Measurements from ENCODE around the gene MOSPD3. TPM values are rescaled to one million over a fixed set of nuclear protein-coding genes. Genes with fewer than 3 reads are reported as not detected.

Gene MOSPD3
- total and polyA plus RNA-seq, 10 of the 15 experiments (the other 5 are each of a cell fraction or from before 2014, with no cell fraction given) = 0.61 to 13.6 (median 4.1) TPM

GRCh38 chr7:100607111-100607510 lies 5.2 kb upstream of the MOSPD3 start (continued):
- TF ChIP-seq CREM (IDR thresholded peaks at IDR 0.05; ENCODE audit: low read depth) (no peak), PAX5 (IDR thresholded peaks at IDR 0.05; ENCODE audit: borderline replicate concordance, low read depth, low read length) (no peak), FOXK2 (IDR thresholded peaks at IDR 0.05) (no peak), SIX5 (IDR thresholded peaks at IDR 0.05; ENCODE audit: low read depth, low read length, severe bottlenecking) (no peak), SMC3 (IDR thresholded peaks at IDR 0.05; ENCODE audit: borderline replicate concordance, low read length) (no peak), ZBTB4 (CRISPR knock-in tag; IDR thresholded peaks at IDR 0.05) (no peak), BMI1 (IDR thresholded peaks at IDR 0.05; ENCODE audit: borderline replicate concordance) (no peak), HCFC1 (IDR thresholded peaks at IDR 0.05; ENCODE audit: low read length) (no peak), BHLHE40 (IDR thresholded peaks at IDR 0.05; ENCODE audit: borderline replicate concordance in 1 of 2, low read depth in 2 of 2, low read length in 1 of 2) (no peak)

- no TSS peak for BruUV-seq (replicated peaks)
- WGBS (ENCODE audit: insufficient coverage, insufficient replicate concordance, low lambda C conversion rate, missing lambda C conversion rate) = 44% methylated on average over 5 of the region's 5 CpGs
- Histone ChIP-seq H3K9me3 (replicated peaks; ENCODE audit: control insufficient read depth, insufficient read depth, low read length) (no peaks in the 10 kb centered on the region), H4K20me1 (ENCODE audit: control insufficient read depth, insufficient read depth) (no peaks in the 10 kb centered on the region), H3K4me2 (ENCODE audit: control insufficient read depth, insufficient read depth) (no peak overlapping the region), H3K79me2 (ENCODE audit: control insufficient read depth, insufficient read depth, low read length) (no peaks in the 10 kb centered on the region), H3K27me3 (replicated peaks in 1 of 2; ENCODE audit: control insufficient read depth in 2 of 2, insufficient read depth in 2 of 2, low read length in 1 of 2) (peaks cover 3 to 5% of the 10 kb centered on the region in 2 experiments; a peak in 3 of 4 replicates), H3K9ac (ENCODE audit: control insufficient read depth, insufficient read depth, low read length) (no peak overlapping the region), H3K36me3 (ENCODE audit: control insufficient read depth in 2 of 2, insufficient read depth in 2 of 2, low read length in 1 of 2) (no peaks in the 10 kb centered on the region), H3K4me1 (ENCODE audit: control insufficient read depth, insufficient read depth, low read length) (peaks cover 10% of the 10 kb centered on the region), H2AFZ (ENCODE audit: control insufficient read depth, low read depth, low read length) (no peak overlapping the region), H3K27ac (ENCODE audit: control insufficient read depth, insufficient read depth) (no peak overlapping the region), H3K4me3 (no peak overlapping the region)
- SMC1A ChIA-PET (ENCODE audit: uncharacterized antibody, unreplicated experiment) = no interaction called here
- CTCF ChIA-PET = interaction anchor here (0.8 to 1.0 kb wide), 2 partner anchors 82 to 83 kb away, joined by 3 read pairs; no protein-coding TSS in a partner anchor
- ATAC-seq (no peak), DNase-seq (ENCODE audit: low read depth, low spot score) (no peak), FAIRE-seq (no peak)
- in situ Hi-C loops (cut with MboI) = no loop called here
- TF ChIP-seq BCL11A (IDR thresholded peaks at IDR 0.05; ENCODE audit: low read depth, low read length) (no peak), MYB (IDR thresholded peaks at IDR 0.05; ENCODE audit: borderline replicate concordance, low read depth, low read length) (no peak), CBX3 (IDR thresholded peaks at IDR 0.05; ENCODE audit: borderline replicate concordance, low read depth) (no peak), SIN3A (IDR thresholded peaks at IDR 0.05; ENCODE audit: low read depth, low read length) (no peak), ZZZ3 (IDR thresholded peaks at IDR 0.05; ENCODE audit: control insufficient read depth, insufficient read length, low read depth) (no peak), NR2F1 (conservative IDR thresholded peaks at IDR 0.05) (no peak)
- RAD21 ChIA-PET (ENCODE audit: unreplicated experiment) = no interaction called here
- POLR2A ChIA-PET = no interaction called here
- intact Hi-C loops (cut with micrococcal nuclease; ENCODE audit: unreplicated experiment) = loop anchor here (5.0 kb wide), 1 partner anchor 87 kb away; no protein-coding TSS in a partner anchor
Observed at GRCh38 chr7:100609958-100610357, 2.4 kb upstream of the MOSPD3 start.
